OCI-LY3 (cell line): Measurements from ENCODE around the gene ANXA1.

Source experiments
- EZH2phosphoT487 ChIP-seq: fragments of 200-600 bp; shearing (Covaris generic); IDR thresholded peaks from 2 replicates; pipeline ENCODE4 v1.6.1; 2018; ENCODE audit warnings: antibody characterized with exemption, mixed run types, low read depth
- TF ChIP-seq, protein P1 (sequence below): fragments of 200-600, 300-600 bp; sonication (generic); IDR thresholded peaks from 2 replicates; pipeline ENCODE4 v1.5.1; 2014; ENCODE audit warnings: antibody characterized with exemption, low read length, low read depth

- TF ChIP-seq, protein P1, sequence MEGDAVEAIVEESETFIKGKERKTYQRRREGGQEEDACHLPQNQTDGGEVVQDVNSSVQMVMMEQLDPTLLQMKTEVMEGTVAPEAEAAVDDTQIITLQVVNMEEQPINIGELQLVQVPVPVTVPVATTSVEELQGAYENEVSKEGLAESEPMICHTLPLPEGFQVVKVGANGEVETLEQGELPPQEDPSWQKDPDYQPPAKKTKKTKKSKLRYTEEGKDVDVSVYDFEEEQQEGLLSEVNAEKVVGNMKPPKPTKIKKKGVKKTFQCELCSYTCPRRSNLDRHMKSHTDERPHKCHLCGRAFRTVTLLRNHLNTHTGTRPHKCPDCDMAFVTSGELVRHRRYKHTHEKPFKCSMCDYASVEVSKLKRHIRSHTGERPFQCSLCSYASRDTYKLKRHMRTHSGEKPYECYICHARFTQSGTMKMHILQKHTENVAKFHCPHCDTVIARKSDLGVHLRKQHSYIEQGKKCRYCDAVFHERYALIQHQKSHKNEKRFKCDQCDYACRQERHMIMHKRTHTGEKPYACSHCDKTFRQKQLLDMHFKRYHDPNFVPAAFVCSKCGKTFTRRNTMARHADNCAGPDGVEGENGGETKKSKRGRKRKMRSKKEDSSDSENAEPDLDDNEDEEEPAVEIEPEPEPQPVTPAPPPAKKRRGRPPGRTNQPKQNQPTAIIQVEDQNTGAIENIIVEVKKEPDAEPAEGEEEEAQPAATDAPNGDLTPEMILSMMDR = no peak
- no peak for TF ChIP-seq EZH2phosphoT487
These were observed 26.4 kb downstream of the ANXA1 start for GRCh38 chr9:73178044-73178443.
